HG02943 (cell line): Measurements from ENCODE around the gene GPS1.
A peak's percentile ranks its signal among the peaks of the same experiment; 100 is the strongest.
"Not testable (repeated sequence)": the region's sequence is repeated elsewhere in the genome, so short reads cannot be mapped to it uniquely, and the experiment has no call there.

ENCODE experiments used
- ATAC-seq: cut with Tn5 transposase; IDR thresholded peaks from one replicate; pipeline ENCODE4 v1.9.1; 2021; ENCODE audit warnings: mild to moderate bottlenecking, low read depth, moderate library complexity; ENCODE audit not compliant: unreplicated experiment

The GPS1 gene

GRCh38 chr17:82025401-82026107 lies 26.1 kb upstream of the GPS1 start:
- no peak for ATAC-seq

- ATAC-seq: no peak
Observed at GRCh38 chr17:82028246-82028645, 23.5 kb upstream of the GPS1 start.

- no peak for ATAC-seq
Observed at GRCh38 chr17:82028966-82029365, 22.7 kb upstream of the GPS1 start.

GRCh38 chr17:82029391-82029790 lies 22.3 kb upstream of the GPS1 start:
- ATAC-seq: no peak

- no peak for ATAC-seq
Observed at GRCh38 chr17:82029990-82030469, 21.7 kb upstream of the GPS1 start.

DNA sequence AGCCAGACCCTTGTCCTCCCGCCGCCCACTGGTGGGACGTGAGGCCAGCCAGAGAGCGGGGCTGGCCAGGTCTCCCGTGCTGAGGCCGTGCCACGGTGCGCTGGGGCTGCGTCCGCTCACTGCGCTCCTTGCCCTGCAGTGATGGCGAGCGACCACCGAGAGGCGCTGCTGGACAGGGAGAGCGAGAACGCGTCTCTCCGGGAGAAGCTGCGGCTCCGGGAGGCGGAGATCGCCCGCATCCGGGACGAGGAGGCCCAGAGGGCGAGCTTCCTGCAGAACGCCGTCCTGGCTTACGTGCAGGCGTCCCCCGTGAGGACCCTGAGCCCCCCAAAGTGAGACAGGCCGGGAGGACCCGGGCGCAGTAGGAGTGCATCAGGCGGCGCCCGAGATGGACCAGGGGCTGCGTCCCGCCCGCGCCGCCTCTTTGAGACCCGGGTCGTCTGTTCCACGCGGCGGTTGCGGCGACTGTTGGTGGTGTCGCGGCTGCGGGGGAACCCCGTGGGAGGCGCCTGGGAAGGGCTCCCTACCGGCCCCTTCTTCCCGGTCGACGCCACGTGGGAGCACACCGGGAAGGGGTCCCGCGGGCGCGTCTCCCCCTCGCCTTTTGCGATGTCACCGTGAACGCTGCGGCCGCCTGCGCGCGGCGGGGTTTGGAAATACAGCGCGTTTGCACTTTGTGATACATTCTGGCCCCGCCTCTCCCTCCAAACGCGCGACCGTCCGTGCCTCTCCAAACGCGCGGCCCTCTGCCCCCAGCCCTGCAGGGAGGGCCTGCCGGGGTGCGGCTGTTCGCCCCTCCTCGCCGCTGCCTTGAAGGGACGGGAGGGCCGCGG lies 21.0 kb upstream of the GPS1 start:
- no peak for ATAC-seq

GRCh38 chr17:82031303-82031884 lies 20.3 kb upstream of the GPS1 start, which contains the start of gene RAC3:
TSS of gene RAC3 (plus strand) at chr17:82031678. CDS start at chr17:82031762, 84 bp downstream.
- ATAC-seq: no peak

GRCh38 chr17:82031885-82032627 lies 19.6 kb upstream of the GPS1 start:
- no peak for ATAC-seq

- no peak for ATAC-seq
Observed at GRCh38 chr17:82033359-82034085, 18.2 kb upstream of the GPS1 start.

DNA sequence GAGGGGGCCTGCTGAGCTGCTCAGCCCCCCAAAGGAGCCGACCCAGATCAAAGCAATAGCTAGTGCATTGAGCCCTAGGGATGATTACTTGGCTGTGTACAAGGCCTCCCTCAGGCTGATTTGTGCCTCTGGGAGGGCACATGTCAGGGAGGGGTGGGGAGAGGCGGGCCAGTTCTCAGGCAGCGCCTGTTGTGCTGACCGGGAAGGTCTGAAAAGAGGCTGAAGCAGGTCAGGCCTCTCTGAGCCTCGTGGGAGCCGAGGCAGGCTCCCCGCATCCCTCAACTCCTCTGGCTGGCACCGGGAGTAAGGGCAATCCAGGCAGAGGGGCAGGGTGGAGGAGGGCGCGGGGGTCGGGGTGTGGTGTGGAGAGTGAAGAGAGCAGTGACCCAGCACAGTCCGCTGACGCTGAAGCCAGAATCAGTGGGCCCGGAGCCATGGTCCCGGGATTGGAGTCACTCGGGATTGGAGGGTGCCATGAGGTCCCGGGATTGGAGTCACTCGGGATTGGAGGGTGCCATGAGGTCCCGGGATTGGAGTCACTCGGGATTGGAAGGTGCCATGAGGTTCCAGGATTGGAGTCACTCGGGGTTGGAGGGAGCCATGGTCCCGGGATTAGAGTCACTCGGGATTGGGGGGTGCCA lies 17.2 kb upstream of the GPS1 start:
- ATAC-seq: no peak

DNA sequence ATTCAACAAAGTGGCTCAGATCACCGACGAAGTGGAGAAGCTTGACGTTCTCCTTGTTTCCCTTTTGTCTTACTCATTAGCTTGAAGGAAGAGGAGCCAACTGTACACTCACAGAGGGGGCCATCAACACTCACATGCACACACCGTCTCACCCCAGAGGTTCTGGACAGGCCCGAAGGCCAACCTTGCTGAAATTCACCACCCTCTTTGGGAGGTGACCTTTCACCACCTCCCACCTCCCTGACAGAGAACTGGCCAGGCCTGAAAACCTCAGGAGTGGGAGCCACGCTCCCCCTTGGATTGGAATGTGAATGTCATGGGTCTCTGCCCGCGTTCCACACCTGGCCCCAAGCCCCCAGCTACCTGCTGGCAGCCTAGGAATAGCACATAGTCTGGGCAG lies 16.2 kb upstream of the GPS1 start:
- no peak for ATAC-seq

- no peak for ATAC-seq
Observed at GRCh38 chr17:82035956-82036633, 15.6 kb upstream of the GPS1 start.

GRCh38 chr17:82036634-82037091 lies 15.0 kb upstream of the GPS1 start:
- ATAC-seq: no peak

- peak; percentile 81 for ATAC-seq
Observed at GRCh38 chr17:82037092-82037888, 14.4 kb upstream of the GPS1 start, which contains the start of gene DCXR. TSS of gene DCXR (minus strand) at chr17:82037697. CDS start at chr17:82037682, 15 bp downstream.

DNA sequence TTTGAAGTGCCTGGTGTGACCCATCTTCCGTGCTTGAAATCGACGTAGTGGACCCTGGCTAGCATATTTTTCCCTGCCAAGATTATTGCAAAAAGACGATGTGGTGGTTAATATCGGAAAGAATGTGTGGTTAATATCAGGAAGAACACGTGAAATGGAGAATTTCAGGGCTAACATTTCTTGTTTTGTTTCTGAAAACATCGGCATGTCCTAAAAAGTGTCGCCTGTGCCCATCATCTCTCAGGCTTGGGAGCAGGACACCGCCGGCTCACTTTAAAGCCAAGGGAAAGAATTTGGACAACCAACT lies 13.9 kb upstream of the GPS1 start:
- no peak for ATAC-seq

DNA sequence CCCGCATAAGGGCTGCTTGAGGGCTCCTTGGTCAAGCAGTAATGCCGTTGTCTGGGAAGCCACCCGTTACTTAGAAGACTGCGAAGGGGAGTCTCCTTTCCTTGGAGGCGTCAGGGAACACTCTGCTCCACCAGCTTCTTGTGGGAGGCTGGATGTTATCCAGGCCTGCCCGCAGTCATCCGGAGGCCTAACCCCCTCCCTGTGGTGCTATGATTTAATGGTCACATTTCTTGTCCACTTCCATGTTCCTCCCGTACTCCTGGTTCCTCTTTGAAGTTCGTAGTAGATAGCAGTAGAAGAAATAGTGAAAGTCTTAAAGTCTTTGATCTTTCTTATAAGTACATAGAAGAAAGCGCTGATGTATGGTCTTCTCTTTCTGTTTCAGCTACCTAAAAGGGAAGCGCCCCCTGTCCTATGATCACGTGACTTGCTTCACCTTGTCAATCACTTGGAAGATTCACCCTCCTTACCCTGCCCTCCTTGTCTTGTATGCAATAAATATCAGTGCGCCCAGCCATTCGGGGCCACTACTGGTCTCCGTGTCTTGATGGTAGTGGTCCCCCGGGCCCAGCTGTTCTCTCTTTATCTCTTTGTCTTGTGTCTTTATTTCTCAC lies 12.8 kb upstream of the GPS1 start:
- ATAC-seq: not testable (repeated sequence)

GRCh38 chr17:82039695-82040299 lies 11.9 kb upstream of the GPS1 start:
- ATAC-seq: no peak
